A673 (cell line): ENCODE measurements around the gene EPHB6.

ENCODE experiments used
- CTCF ChIP-seq: fragments of 300-800, 200-600 bp; sonication (generic); conservative IDR thresholded peaks from 2 replicates; pipeline ENCODE4 v1.5.1; 2017; ENCODE audit warnings: low read depth, mild to moderate bottlenecking, antibody characterized with exemption, low read length, moderate library complexity, mixed read lengths
- EZH2 ChIP-seq: fragments of 200-600 bp; sonication (generic); IDR thresholded peaks from 2 replicates; pipeline ENCODE4 v1.6.1; 2017; ENCODE audit warnings: borderline replicate concordance, low read depth, mild to moderate bottlenecking, mixed read lengths, antibody characterized with exemption, low read length; ENCODE audit not compliant: poor library complexity, severe bottlenecking

- no peak for TF ChIP-seq CTCF
- no peak for TF ChIP-seq EZH2
Observed at GRCh38 chr7:142915315-142915714, 60.4 kb downstream of the EPHB6 start.
